ENCODE measurements around the gene SYAP1. TPM values are rescaled to one million over a fixed set of nuclear protein-coding genes. Genes with fewer than 3 reads are reported as not detected.

SYAP1 gene
- total and polyA plus RNA-seq, 2 experiments from 2014 or later: 18.0 to 48.3 TPM

GRCh38 chrX:16695079-16695676 lies 24.2 kb upstream of the SYAP1 start:
- Mint-ChIP-seq H3K36me3 (ENCODE audit: low read depth) (peaks cover 69% of the 10 kb centered on the region), H3K4me1 (peaks cover 4% of the 10 kb centered on the region; the same call in 2 of the 3 replicates), H3K4me3 (no peak overlapping the region), H3K9me3 (no peaks in the 10 kb centered on the region), H3K27ac (no peak overlapping the region), H3K27me3 (ENCODE audit: insufficient read depth, low read depth, poor library complexity) (peaks cover 7% of the 10 kb centered on the region)
- DNase-seq (ENCODE audit: low spot score): peak; percentile 55
- TF ChIP-seq JUNB (IDR thresholded peaks at IDR 0.05; ENCODE audit: unreplicated experiment): no peak
- TF ChIP-seq EZH2 (IDR thresholded peaks at IDR 0.05; ENCODE audit: low read depth, unreplicated experiment): no peak
- no peak for TF ChIP-seq CREB1 (CRISPR knock-in tag; IDR thresholded peaks at IDR 0.05; ENCODE audit: low read depth)
- no peak for TF ChIP-seq POLR2AphosphoS5 (IDR thresholded peaks at IDR 0.05; ENCODE audit: low read depth)
- TF ChIP-seq STAT1 (IDR thresholded peaks at IDR 0.05; ENCODE audit: unreplicated experiment): no peak
- TF ChIP-seq ZNF331 (CRISPR knock-in tag; IDR thresholded peaks at IDR 0.05; ENCODE audit: low read depth): no peak
- TF ChIP-seq, protein P1, sequence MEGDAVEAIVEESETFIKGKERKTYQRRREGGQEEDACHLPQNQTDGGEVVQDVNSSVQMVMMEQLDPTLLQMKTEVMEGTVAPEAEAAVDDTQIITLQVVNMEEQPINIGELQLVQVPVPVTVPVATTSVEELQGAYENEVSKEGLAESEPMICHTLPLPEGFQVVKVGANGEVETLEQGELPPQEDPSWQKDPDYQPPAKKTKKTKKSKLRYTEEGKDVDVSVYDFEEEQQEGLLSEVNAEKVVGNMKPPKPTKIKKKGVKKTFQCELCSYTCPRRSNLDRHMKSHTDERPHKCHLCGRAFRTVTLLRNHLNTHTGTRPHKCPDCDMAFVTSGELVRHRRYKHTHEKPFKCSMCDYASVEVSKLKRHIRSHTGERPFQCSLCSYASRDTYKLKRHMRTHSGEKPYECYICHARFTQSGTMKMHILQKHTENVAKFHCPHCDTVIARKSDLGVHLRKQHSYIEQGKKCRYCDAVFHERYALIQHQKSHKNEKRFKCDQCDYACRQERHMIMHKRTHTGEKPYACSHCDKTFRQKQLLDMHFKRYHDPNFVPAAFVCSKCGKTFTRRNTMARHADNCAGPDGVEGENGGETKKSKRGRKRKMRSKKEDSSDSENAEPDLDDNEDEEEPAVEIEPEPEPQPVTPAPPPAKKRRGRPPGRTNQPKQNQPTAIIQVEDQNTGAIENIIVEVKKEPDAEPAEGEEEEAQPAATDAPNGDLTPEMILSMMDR (conservative IDR thresholded peaks at IDR 0.05; ENCODE audit: low read depth in 2 of 2): peak; percentile 74
- Histone ChIP-seq H3K79me2 (replicated peaks; ENCODE audit: insufficient read depth) (no peaks in the 10 kb centered on the region; the same call in 1 of the 2 replicates), H3K27me3 (ENCODE audit: insufficient read depth) (no peaks in the 10 kb centered on the region), H3K36me3 (ENCODE audit: insufficient read depth) (peaks cover 9% of the 10 kb centered on the region), H3K9me2 (ENCODE audit: insufficient read depth) (no peaks in the 10 kb centered on the region), H3K4me2 (no peak overlapping the region), H3K4me3 (no peak overlapping the region), H2AFZ (no peak overlapping the region), H3K27ac (ENCODE audit: low read depth) (no peak overlapping the region), H4K20me1 (replicated peaks; ENCODE audit: insufficient read depth) (no peaks in the 10 kb centered on the region), H3F3A (replicated peaks; ENCODE audit: low read depth) (no peaks in the 10 kb centered on the region), H3K4me1 (ENCODE audit: insufficient read depth) (no peaks in the 10 kb centered on the region)
- peak; percentile 61 for ATAC-seq

- no peak overlapping the region for H3K4me2 ChIP-seq
- no peak overlapping the region for H2AFZ ChIP-seq
- Mint-ChIP-seq H3K36me3 (ENCODE audit: low read depth) (peaks cover 65% of the 10 kb centered on the region), H3K9me3 (no peaks in the 10 kb centered on the region), H3K27me3 (ENCODE audit: insufficient read depth, low read depth, poor library complexity) (peaks cover 7% of the 10 kb centered on the region), H3K27ac (no peak overlapping the region), H3K4me3 (no peak overlapping the region), H3K4me1 (peaks cover 4% of the 10 kb centered on the region; the same call in 2 of the 3 replicates)
- ATAC-seq: no peak
- no peaks in the 10 kb centered on the region for H4K20me1 ChIP-seq (replicated peaks; ENCODE audit: insufficient read depth)
- H3K36me3 ChIP-seq (ENCODE audit: insufficient read depth): peaks cover 9% of the 10 kb centered on the region
- H3K4me3 ChIP-seq: no peak overlapping the region
- H3K27me3 ChIP-seq (ENCODE audit: insufficient read depth): no peaks in the 10 kb centered on the region
- H3K4me1 ChIP-seq (ENCODE audit: insufficient read depth): no peaks in the 10 kb centered on the region
- no peak for DNase-seq (ENCODE audit: low spot score)
- H3F3A ChIP-seq (replicated peaks; ENCODE audit: low read depth): no peaks in the 10 kb centered on the region
- H3K27ac ChIP-seq (ENCODE audit: low read depth): no peak overlapping the region
- no peaks in the 10 kb centered on the region; the same call in 1 of the 2 replicates for H3K79me2 ChIP-seq (replicated peaks; ENCODE audit: insufficient read depth)
- no peaks in the 10 kb centered on the region for H3K9me2 ChIP-seq (ENCODE audit: insufficient read depth)
- TF ChIP-seq EZH2phosphoT487 (IDR thresholded peaks at IDR 0.05; ENCODE audit: unreplicated experiment) (no peak), STAT1 (IDR thresholded peaks at IDR 0.05; ENCODE audit: unreplicated experiment) (no peak), POLR2AphosphoS5 (IDR thresholded peaks at IDR 0.05; ENCODE audit: low read depth) (no peak), EZH2 (IDR thresholded peaks at IDR 0.05; ENCODE audit: low read depth, unreplicated experiment) (no peak), NANOG (IDR thresholded peaks at IDR 0.05; ENCODE audit: borderline replicate concordance) (no peak), ZNF462 (CRISPR knock-in tag; IDR thresholded peaks at IDR 0.05) (no peak), JUNB (IDR thresholded peaks at IDR 0.05; ENCODE audit: unreplicated experiment) (no peak), CREB1 (CRISPR knock-in tag; IDR thresholded peaks at IDR 0.05; ENCODE audit: low read depth) (no peak)
- TF ChIP-seq, protein P1 (conservative IDR thresholded peaks at IDR 0.05; ENCODE audit: low read depth in 2 of 2): no peak
Observed at GRCh38 chrX:16696956-16697355, 22.5 kb upstream of the SYAP1 start.
